ENCODE measurements around the gene HIGD1C.
"Not testable (repeated sequence)": the region's sequence is repeated elsewhere in the genome, so short reads cannot be mapped to it uniquely, and the experiment has no call there.

GRCh38 chr12:50912361-50912760 is 40.0 kb upstream of the HIGD1C start:
- TF ChIP-seq CTCF (IDR thresholded peaks at IDR 0.05; ENCODE audit: low read depth, low read length, poor library complexity, severe bottlenecking); EZH2phosphoT487 (IDR thresholded peaks at IDR 0.05; ENCODE audit: borderline replicate concordance, low read length): not testable (repeated sequence)
